Endothelial cell of umbilical vein (primary cell): ENCODE data around the gene SLC24A3. TPM values are rescaled to one million over a fixed set of nuclear protein-coding genes. Genes with fewer than 3 reads are reported as not detected.

Source experiments
- BruUV-seq: library from RNA; stranded (reverse); fragments of 400-500 nt; replicated peaks from 2 replicates; lab custom pipeline; 2021; lab: Mats Ljungman, UMichigan
- CTCF ChIA-PET: fragments of 300-600, 350-600 bp; sonication (Branson Sonifier 250); formaldehyde crosslinking; loops from one replicate; lab custom pipeline; 2021; ENCODE audit warnings: antibody characterized with exemption, inconsistent platforms; lab: Charles Lee
- POLR2A ChIA-PET: fragments of 300-600, 350-600 bp; sonication (Branson Sonifier 250); formaldehyde crosslinking; loops from one replicate; lab custom pipeline; 2021; ENCODE audit warnings: antibody characterized with exemption, inconsistent platforms; lab: Charles Lee
- DNase-seq: peaks from one replicate; pipeline ENCODE4 v3.0.0-alpha.2; 2011; ENCODE audit warnings: low read depth, low spot score
- FAIRE-seq: peaks from 2 replicates; lab custom pipeline; 2011; peaks lifted over from hg19 to GRCh38; lab: Jason Lieb, UNC
- H2AFZ ChIP-seq: 2 replicates; pipeline ENCODE4 v1.6.0; 2012; ENCODE audit warnings: low read depth, low read length, control low read depth, inconsistent platforms
- H3K27ac ChIP-seq: 2 replicates; pipeline ENCODE4 v1.5.1; 2011; ENCODE audit warnings: low read depth, mild to moderate bottlenecking, control low read depth, low read length, moderate library complexity; ENCODE audit not compliant: insufficient read depth
- H3K27me3 ChIP-seq, 2 experiments: 2 replicates each; pipeline versions ENCODE4 v1.6.0 to v1.6.1; 2011; ENCODE audit warnings: low read length in 2 of 2, mixed read lengths in 1 of 2; ENCODE audit not compliant: control insufficient read depth in 2 of 2, insufficient read depth in 2 of 2
- H3K36me3 ChIP-seq, 2 experiments: 2 replicates in 1 of 2; 3 replicates in 1 of 2; pipeline ENCODE4 v1.5.1; 2011; ENCODE audit warnings: low read length in 2 of 2, mild to moderate bottlenecking in 1 of 2, moderate library complexity in 1 of 2; ENCODE audit not compliant: control insufficient read depth in 2 of 2, insufficient read depth in 2 of 2; ENCODE audit errors: extremely low read depth in 1 of 2
- H3K4me1 ChIP-seq: 3 replicates; pipeline ENCODE4 v1.5.1; 2011; ENCODE audit warnings: mild to moderate bottlenecking, low read length; ENCODE audit not compliant: control insufficient read depth, insufficient read depth; ENCODE audit errors: extremely low read depth
- H3K4me2 ChIP-seq: 2 replicates; pipeline ENCODE4 v1.6.1; 2011; ENCODE audit warnings: low read length, control low read depth, mixed read lengths; ENCODE audit not compliant: insufficient read depth
- H3K4me3 ChIP-seq, 3 experiments: fragments of 200-600 bp in 1 of 3; sonication (generic), shearing (Covaris generic) in 1 of 3; replicated peaks in 1 of 3; 2 replicates each; pipeline ENCODE4 v1.5.1; 2011 to 2016; ENCODE audit warnings: control low read depth in 3 of 3, low read length in 3 of 3, mild to moderate bottlenecking in 2 of 3, inconsistent platforms in 1 of 3, low read depth in 1 of 3, moderate library complexity in 1 of 3; ENCODE audit not compliant: insufficient read depth in 1 of 3
- H3K79me2 ChIP-seq: 2 replicates; pipeline ENCODE4 v1.6.0; 2012; ENCODE audit warnings: low read length, inconsistent platforms; ENCODE audit not compliant: control insufficient read depth, insufficient read depth
- H3K9ac ChIP-seq: replicated peaks from 2 replicates; pipeline ENCODE3; 2011; ENCODE audit warnings: low read length, control low read depth; ENCODE audit not compliant: insufficient read depth; ENCODE audit errors: extremely low read depth
- H3K9me1 ChIP-seq: replicated peaks from 3 replicates; pipeline ENCODE4 v1.6.0; 2011; ENCODE audit warnings: mild to moderate bottlenecking, low read length; ENCODE audit not compliant: control insufficient read depth, insufficient read depth; ENCODE audit errors: extremely low read depth
- H3K9me3 ChIP-seq: replicated peaks from 2 replicates; pipeline ENCODE4 v1.5.1; 2012; ENCODE audit warnings: low read length, inconsistent platforms; ENCODE audit not compliant: control insufficient read depth, insufficient read depth
- H4K20me1 ChIP-seq: replicated peaks from 2 replicates; pipeline ENCODE3; 2011; ENCODE audit warnings: mild to moderate bottlenecking, low read length; ENCODE audit not compliant: control insufficient read depth, insufficient read depth; ENCODE audit errors: extremely low read depth
- MYC ChIP-seq: IDR thresholded peaks from one replicate; pipeline ENCODE4 v1.6.1; 2011; ENCODE audit warnings: mild to moderate bottlenecking, low read depth, low read length
- dilution Hi-C: fragments of 300-500 bp; cut with MboI; formaldehyde crosslinking; loops from one replicate; pipeline ENCODE4 v1.15.0; 2019; ENCODE audit warnings: low sequenced_read_pairs; ENCODE audit not compliant: extremely low pct_ligation_motif_present
- intact Hi-C: fragments of 100-400 bp; cut with micrococcal nuclease; formaldehyde crosslinking; loops from one replicate; pipeline ENCODE4 v1.10.0; 2022
- polyA plus RNA-seq, 4 experiments: library from polyadenylated mRNA; depleted of rRNA in 3 of 4; stranded (reverse) in 3 of 4; unstranded in 1 of 4; fragments of >200 nt; gene quantifications; 2 replicates each; pipeline versions ENCODE4 v1.2.1 to v1.2.3, GENCODE V29; 2011 to 2012; ENCODE audit warnings: missing spikeins in 1 of 4
- total RNA-seq: library from RNA; stranded (reverse); gene quantifications from 2 replicates; pipeline ENCODE4 v1.2.3, GENCODE V29; 2021

Gene SLC24A3
- total and polyA plus RNA-seq, 2 donors (not counting 3 experiments of a cell fraction or from before 2014, with no cell fraction given), result not detected

DNA sequence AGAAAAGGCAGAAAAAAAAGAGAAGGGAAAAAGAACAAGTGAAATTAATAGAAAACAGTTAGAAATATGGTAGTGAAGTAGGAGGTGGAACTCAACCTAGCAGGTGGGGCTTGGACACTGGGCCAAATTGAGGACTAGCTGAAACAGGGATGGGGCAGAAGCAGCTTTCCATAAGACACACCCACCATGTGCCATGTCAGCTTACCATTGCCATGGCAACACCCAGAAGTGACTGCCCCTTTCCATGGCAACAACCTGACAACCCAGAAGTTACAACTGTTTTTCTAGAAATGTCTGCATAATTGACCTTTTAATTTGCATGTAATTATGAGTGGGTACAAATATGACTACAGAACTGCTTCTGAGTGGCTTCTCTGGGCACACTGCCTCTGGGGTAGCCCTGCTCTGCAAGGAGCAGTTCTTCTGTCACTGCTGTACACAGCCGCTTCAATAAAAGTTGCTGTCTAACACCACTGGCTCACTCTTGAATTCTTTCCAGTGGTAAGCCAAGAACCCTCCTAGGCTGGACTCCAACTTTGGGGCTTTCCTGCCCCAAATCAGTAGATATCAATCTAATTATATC is 35.9 kb upstream of the SLC24A3 start:
- Histone ChIP-seq H3K27me3 (no peaks in the 10 kb centered on the region), H3K9ac (no peak overlapping the region), H3K9me1 (no peaks in the 10 kb centered on the region), H3K36me3 (no peaks in the 10 kb centered on the region), H3K27ac (no peak overlapping the region), H2AFZ (no peak overlapping the region), H3K4me1 (no peaks in the 10 kb centered on the region), H3K4me2 (no peak overlapping the region), H3K79me2 (no peaks in the 10 kb centered on the region), H3K9me3 (no peaks in the 10 kb centered on the region), H4K20me1 (no peaks in the 10 kb centered on the region), H3K4me3 (no peak overlapping the region)
- no peak for FAIRE-seq
- CTCF ChIA-PET, result no interaction called here
- intact Hi-C loops (no loop called here), dilution Hi-C loops (no loop called here)
- no TSS peak for BruUV-seq
- no peak for DNase-seq
- no peak for TF ChIP-seq MYC
- POLR2A ChIA-PET, result no interaction called here

DNA sequence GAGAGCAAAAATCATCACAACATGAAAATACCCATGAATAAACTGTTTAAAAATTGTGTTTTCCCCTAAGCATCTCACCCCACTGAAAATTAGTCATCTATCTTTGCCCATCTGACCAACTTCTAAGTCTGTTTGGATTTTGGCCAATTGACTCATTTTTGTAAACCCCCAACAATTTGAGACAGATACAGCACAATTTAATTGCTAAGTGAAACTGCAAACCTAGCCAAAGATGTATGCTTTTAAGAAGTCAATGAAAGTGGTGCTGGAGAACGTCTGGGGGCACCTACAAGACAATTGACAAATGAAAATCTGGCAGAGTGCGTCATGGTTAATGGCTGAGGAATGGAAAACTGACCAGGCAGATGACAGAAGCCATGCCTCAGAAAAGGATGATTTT is 30.9 kb upstream of the SLC24A3 start:
- Histone ChIP-seq H3K36me3 (no peaks in the 10 kb centered on the region), H3K4me3 (no peak overlapping the region), H3K4me2 (no peak overlapping the region), H3K9ac (no peak overlapping the region), H4K20me1 (no peaks in the 10 kb centered on the region), H3K27me3 (no peaks in the 10 kb centered on the region), H3K9me3 (no peaks in the 10 kb centered on the region), H3K27ac (no peak overlapping the region), H2AFZ (no peak overlapping the region), H3K9me1 (no peaks in the 10 kb centered on the region), H3K79me2 (no peaks in the 10 kb centered on the region), H3K4me1 (no peaks in the 10 kb centered on the region)
- ChIA-PET CTCF (no interaction called here), POLR2A (no interaction called here)
- no peak for TF ChIP-seq MYC
- no peak for FAIRE-seq
- DNase-seq, result no peak
- dilution Hi-C loops, result no loop called here
- intact Hi-C loops, result no loop called here
- BruUV-seq, result no TSS peak
